ENCODE measurements around the gene MOB3A. TPM values are rescaled to one million over a fixed set of nuclear protein-coding genes. Genes with fewer than 3 reads are reported as not detected.

Gene MOB3A
- total and polyA plus RNA-seq, 3 donors from 2014 or later = 17.8 to 31.6 (median 22.8) TPM

- H3K36me3 ChIP-seq (ENCODE audit: low read depth, missing control alignments) = no peaks in the 10 kb centered on the region
- TF ChIP-seq POLR2A (IDR thresholded peaks at IDR 0.05) (no peak), CTCF (IDR thresholded peaks at IDR 0.05) (no peak)
- 77 to 79% methylated on average over 11 to 17 of the region's 17 CpGs for WGBS, 2 donors
- H3K4me3 ChIP-seq = no peak overlapping the region
- no peaks in the 10 kb centered on the region for H3K27me3 ChIP-seq
- peaks cover 45% of the 10 kb centered on the region for H3K4me1 ChIP-seq
- peak overlapping the region; percentile 80 to 98 for H3K27ac ChIP-seq
- no peak for DNase-seq
- intact Hi-C loops (cut with DNase I; ENCODE audit: low total_unique reads) = no loop called here
- no peaks in the 10 kb centered on the region for H3K9me3 ChIP-seq
These were observed 47.8 kb downstream of the MOB3A start for GRCh38 chr19:2048104-2048958.

- no peaks in the 10 kb centered on the region for H3K36me3 ChIP-seq (ENCODE audit: low read depth, missing control alignments)
- peak overlapping the region; percentile 80 to 98 for H3K27ac ChIP-seq
- no peaks in the 10 kb centered on the region for H3K9me3 ChIP-seq
- TF ChIP-seq CTCF (IDR thresholded peaks at IDR 0.05) = no peak
- H3K4me3 ChIP-seq = no peak overlapping the region
- no peak for DNase-seq
- intact Hi-C loops (cut with DNase I; ENCODE audit: low total_unique reads) = no loop called here
- 83 to 85% methylated on average over 11 to 22 of the region's 22 CpGs for WGBS, 2 donors
- peaks cover 53% of the 10 kb centered on the region for H3K4me1 ChIP-seq
- H3K27me3 ChIP-seq = no peaks in the 10 kb centered on the region
These were observed 48.5 kb downstream of the MOB3A start for GRCh38 chr19:2047449-2048103.

- no peak for DNase-seq
- Histone ChIP-seq H3K4me3 (no peak overlapping the region), H3K27me3 (no peaks in the 10 kb centered on the region), H3K27ac (peak overlapping the region in 1 of 2 donors; percentile 98), H3K36me3 (ENCODE audit: low read depth, missing control alignments) (no peaks in the 10 kb centered on the region), H3K4me1 (peaks cover 54% of the 10 kb centered on the region), H3K9me3 (no peaks in the 10 kb centered on the region)
- intact Hi-C loops (cut with DNase I; ENCODE audit: low total_unique reads) = no loop called here
- TF ChIP-seq POLR2A (IDR thresholded peaks at IDR 0.05) (no peak), CTCF (IDR thresholded peaks at IDR 0.05) (no peak)
- WGBS, 2 donors = 83 to 88% methylated on average over 1 to 6 of the region's 6 CpGs
These were observed 49.1 kb downstream of the MOB3A start for GRCh38 chr19:2047076-2047448.

GRCh38 chr19:2046046-2046907 is 49.8 kb downstream of the MOB3A start:
- WGBS, 2 donors = 93 to 95% methylated on average over 24 to 50 of the region's 50 CpGs

More at GRCh38 chr19:2046046-2046907, 49.8 kb downstream of the MOB3A start:
- no peak for DNase-seq
- H3K4me3 ChIP-seq = no peak overlapping the region
- peaks cover 53% of the 10 kb centered on the region for H3K4me1 ChIP-seq
- TF ChIP-seq CTCF (IDR thresholded peaks at IDR 0.05) = no peak
- no peak for TF ChIP-seq POLR2A (IDR thresholded peaks at IDR 0.05)
- H3K27ac ChIP-seq = peak overlapping the region; percentile 27 to 45
- intact Hi-C loops (cut with DNase I; ENCODE audit: low total_unique reads) = no loop called here
- H3K36me3 ChIP-seq (ENCODE audit: low read depth, missing control alignments) = no peaks in the 10 kb centered on the region
- H3K27me3 ChIP-seq = no peaks in the 10 kb centered on the region
- H3K9me3 ChIP-seq = no peaks in the 10 kb centered on the region
